ENCODE measurements around the gene UPK1A.
"Not testable (repeated sequence)": the region's sequence is repeated elsewhere in the genome, so short reads cannot be mapped to it uniquely, and the experiment has no call there.

Gene UPK1A

DNA sequence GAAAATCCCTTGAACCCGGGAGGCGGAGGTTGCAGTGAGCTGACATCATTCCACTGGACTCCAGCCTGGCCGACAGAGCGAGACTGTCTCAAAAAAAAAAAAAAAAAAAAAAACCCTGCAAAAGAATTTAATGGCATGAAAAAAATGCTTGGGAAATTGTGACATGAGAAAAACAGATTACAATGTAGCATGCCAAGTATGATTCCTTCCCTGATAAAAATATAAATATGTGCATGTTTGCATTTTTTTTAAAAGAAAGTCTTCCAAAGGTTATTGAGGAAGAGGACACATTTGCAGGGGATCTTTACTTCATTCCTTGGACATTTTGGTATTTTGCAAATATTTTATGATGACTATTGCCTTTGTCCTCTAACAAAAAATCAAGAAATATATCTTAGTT is 23.5 kb downstream of the UPK1A start:
- ChIA-PET POLR2A (interaction anchor here (1.2 to 1.4 kb wide), 2 partner anchors 9 to 13 kb away, joined by 3 to 5 read pairs; no protein-coding TSS in a partner anchor), CTCF (interaction anchor here (0.5 to 0.7 kb wide), 2 partner anchors 308 to 439 kb away, joined by 4 to 8 read pairs; no protein-coding TSS in a partner anchor)
- TF ChIP-seq SP1 (IDR thresholded peaks at IDR 0.05) (no peak), ARNT (IDR thresholded peaks at IDR 0.05) (no peak), CTBP1 (IDR thresholded peaks at IDR 0.05; ENCODE audit: borderline replicate concordance) (no peak), L3MBTL2 (conservative IDR thresholded peaks at IDR 0.05) (no peak), FOXK2 (IDR thresholded peaks at IDR 0.05) (no peak)
- no peak for DNase-seq (ENCODE audit: extremely low spot score)

- POLR2A ChIA-PET: interaction anchor here (1.2 kb wide), 1 partner anchor 10 kb away, joined by 3 read pairs; no protein-coding TSS in a partner anchor
- CTCF ChIA-PET; DNase-seq (ENCODE audit: extremely low spot score): not testable (repeated sequence)
Observed at GRCh38 chr19:35691106-35691505, 24.8 kb downstream of the UPK1A start.

DNA sequence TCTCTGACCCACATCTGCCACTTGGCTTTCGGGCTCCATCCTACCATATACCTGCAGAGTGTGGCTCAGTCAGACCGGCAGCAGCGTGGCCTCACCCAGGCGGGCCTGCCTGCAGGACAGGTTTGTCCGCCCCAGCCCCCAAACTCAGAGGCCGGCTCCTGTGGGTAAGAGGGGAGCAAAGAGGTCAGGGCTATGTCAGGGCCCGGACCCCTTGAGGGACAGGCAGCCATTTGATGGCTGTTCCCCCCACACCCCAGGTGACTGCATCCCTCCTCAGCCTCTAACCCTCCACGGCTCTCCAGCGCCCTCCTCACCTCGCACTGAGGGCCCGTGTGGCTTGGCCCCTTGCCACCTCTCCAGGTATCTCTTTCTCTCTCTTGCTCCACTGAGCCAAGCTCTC is 25.7 kb downstream of the UPK1A start:
- no peak for DNase-seq (ENCODE audit: extremely low spot score)
- POLR2A ChIA-PET: interaction anchor here (0.7 to 1.0 kb wide), 2 partner anchors 29 to 44 kb away, joined by 3 read pairs; partner anchors contain the start of gene COX6B1

GRCh38 chr19:35693422-35693821 is 27.1 kb downstream of the UPK1A start:
- no peak for TF ChIP-seq NFRKB (IDR thresholded peaks at IDR 0.05)
- no peak for TF ChIP-seq FOXM1 (IDR thresholded peaks at IDR 0.05; ENCODE audit: borderline replicate concordance)
- no peak for TF ChIP-seq SP1 (IDR thresholded peaks at IDR 0.05)
- TF ChIP-seq FOXK2 (IDR thresholded peaks at IDR 0.05): no peak
- no peak for TF ChIP-seq CTBP1 (IDR thresholded peaks at IDR 0.05; ENCODE audit: borderline replicate concordance)
- no peak for TF ChIP-seq SUZ12 (IDR thresholded peaks at IDR 0.05)
- TF ChIP-seq LEF1 (IDR thresholded peaks at IDR 0.05; ENCODE audit: borderline replicate concordance): no peak
- no peak for TF ChIP-seq FOXA1 (IDR thresholded peaks at IDR 0.05)
- TF ChIP-seq TARDBP (IDR thresholded peaks at IDR 0.05): no peak
- TF ChIP-seq ZNF384 (IDR thresholded peaks at IDR 0.05): no peak
- TF ChIP-seq ARNT (IDR thresholded peaks at IDR 0.05): no peak
- TF ChIP-seq L3MBTL2 (conservative IDR thresholded peaks at IDR 0.05): no peak
- TF ChIP-seq BHLHE40 (IDR thresholded peaks at IDR 0.05; ENCODE audit: borderline replicate concordance): no peak
- TF ChIP-seq PKNOX1 (IDR thresholded peaks at IDR 0.05): no peak
- no peak for TF ChIP-seq HDGF (IDR thresholded peaks at IDR 0.05; ENCODE audit: borderline replicate concordance)
- no peak for TF ChIP-seq ELF4 (IDR thresholded peaks at IDR 0.05)
- ChIA-PET CTCF (interaction anchor here (0.7 kb wide), 1 partner anchor 47 kb away, joined by 3 read pairs; no protein-coding TSS in a partner anchor), POLR2A (no interaction called here)
- no peak for DNase-seq (ENCODE audit: extremely low spot score)

More for the DNA sequence above, 25.7 kb downstream of the UPK1A start:
- TF ChIP-seq FOXK2 (IDR thresholded peaks at IDR 0.05): no peak
- TF ChIP-seq FOXA1 (IDR thresholded peaks at IDR 0.05): no peak
- no peak for TF ChIP-seq BHLHE40 (IDR thresholded peaks at IDR 0.05; ENCODE audit: borderline replicate concordance)
- no peak for TF ChIP-seq FOXM1 (IDR thresholded peaks at IDR 0.05; ENCODE audit: borderline replicate concordance)
- no peak for TF ChIP-seq ARNT (IDR thresholded peaks at IDR 0.05)
- TF ChIP-seq NFRKB (IDR thresholded peaks at IDR 0.05): no peak
- no peak for TF ChIP-seq PKNOX1 (IDR thresholded peaks at IDR 0.05)
- CTCF ChIA-PET: interaction anchor here (0.6 kb wide), 1 partner anchor 63 kb away, joined by 9 read pairs; the partner anchor contains the start of gene RBM42

DNA sequence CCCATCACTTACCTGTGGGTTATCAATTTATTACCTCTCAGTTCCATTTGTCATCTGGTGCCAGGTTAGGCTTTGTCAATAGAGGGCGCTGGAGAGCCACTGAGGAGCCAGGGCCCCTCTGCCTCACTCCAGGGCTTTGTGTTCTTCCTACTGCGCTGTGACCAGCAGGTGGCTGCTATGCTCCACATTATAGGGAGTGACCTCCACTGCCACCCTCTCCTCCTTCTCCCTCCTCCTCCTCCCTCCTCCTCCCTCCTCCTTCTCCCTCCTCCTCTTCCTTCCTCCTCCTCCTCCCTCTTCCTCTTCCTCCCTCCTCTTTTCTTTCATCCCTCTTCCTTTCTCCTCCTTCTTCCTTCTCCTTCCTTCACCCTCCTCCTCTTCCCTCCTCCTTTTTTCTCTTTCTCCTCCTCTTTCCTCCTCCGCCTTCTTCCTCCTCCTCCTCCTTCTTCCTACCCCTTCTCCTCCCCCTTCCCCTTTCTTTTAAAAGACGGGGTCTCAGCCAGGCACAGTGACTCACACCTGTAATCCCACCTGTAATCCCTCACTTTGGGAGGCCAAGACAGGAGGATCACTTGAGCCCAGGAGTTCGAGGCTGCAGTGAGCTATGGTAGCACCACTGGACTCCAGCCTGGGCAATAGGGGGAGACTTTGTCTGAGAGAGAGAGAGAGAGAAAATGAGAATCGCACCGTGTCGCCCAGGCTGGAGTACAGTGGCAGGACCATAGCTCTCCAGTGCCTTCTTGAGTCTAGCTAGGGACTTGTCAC is 27.7 kb downstream of the UPK1A start:
- ChIA-PET CTCF (interaction anchor here (0.6 to 1.0 kb wide), 6 partner anchors 9 to 245 kb away, joined by 3 to 5 read pairs (median 3); partner anchors contain the start of genes ATP4A and PSENEN), POLR2A (interaction anchor here (0.8 to 1.7 kb wide), 2 partner anchors 50 to 51 kb away, joined by 3 to 5 read pairs; partner anchors contain the start of genes PSENEN and U2AF1L4)
- peak; percentile 66 for TF ChIP-seq PKNOX1 (IDR thresholded peaks at IDR 0.05)
- TF ChIP-seq SUZ12 (IDR thresholded peaks at IDR 0.05): no peak

DNA sequence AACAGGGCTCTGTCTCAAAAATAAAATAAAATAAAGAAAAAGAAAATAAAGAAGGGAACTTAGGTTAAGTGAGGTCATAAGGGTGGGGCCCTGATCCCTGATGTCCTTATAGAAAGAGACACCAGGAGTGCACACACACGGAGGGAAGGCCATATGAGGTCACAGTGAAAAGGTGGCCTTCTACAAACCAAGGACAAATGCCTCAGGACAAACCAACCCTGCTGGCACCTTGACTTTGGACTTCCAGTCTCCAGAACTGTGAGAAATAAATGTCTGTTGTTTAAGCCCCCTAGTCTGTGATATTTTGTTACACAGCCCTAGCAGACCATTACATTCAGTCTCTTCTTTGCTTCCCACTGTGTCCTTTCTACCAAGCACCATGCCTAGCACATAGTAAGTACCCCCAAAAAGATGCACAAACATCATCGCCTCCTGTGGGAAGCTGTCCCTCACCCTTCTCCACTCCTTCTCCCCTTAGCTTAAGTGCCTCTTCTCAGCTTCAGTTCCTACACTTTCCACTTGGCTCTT is 29.6 kb downstream of the UPK1A start:
- CTCF ChIA-PET: no interaction called here
- TF ChIP-seq CTBP1 (IDR thresholded peaks at IDR 0.05; ENCODE audit: borderline replicate concordance) (no peak), FOXM1 (IDR thresholded peaks at IDR 0.05; ENCODE audit: borderline replicate concordance) (no peak), PKNOX1 (IDR thresholded peaks at IDR 0.05) (no peak), HDGF (IDR thresholded peaks at IDR 0.05; ENCODE audit: borderline replicate concordance) (no peak), SP1 (IDR thresholded peaks at IDR 0.05) (no peak), TARDBP (IDR thresholded peaks at IDR 0.05) (no peak), ELF4 (IDR thresholded peaks at IDR 0.05) (no peak), FOXA1 (IDR thresholded peaks at IDR 0.05) (no peak), BHLHE40 (IDR thresholded peaks at IDR 0.05; ENCODE audit: borderline replicate concordance) (no peak)
- POLR2A ChIA-PET: interaction anchor here (0.8 to 1.4 kb wide), 3 partner anchors 52 to 185 kb away, joined by 4 read pairs; partner anchors contain the start of gene LIN37
- no peak for DNase-seq (ENCODE audit: extremely low spot score)

More for the DNA sequence above, 27.7 kb downstream of the UPK1A start:
- peak; percentile 87 for DNase-seq (ENCODE audit: extremely low spot score)
